Erythroblast (primary cell): ENCODE measurements around the gene PTPRN2.

Experiments used
- GATA1 ChIP-seq: IDR thresholded peaks from 2 replicates; pipeline ENCODE4 v1.6.1; 2011; ENCODE audit warnings: low read depth, mild to moderate bottlenecking, control low read depth, low read length, moderate library complexity
- POLR2A ChIP-seq: IDR thresholded peaks from 2 replicates; pipeline ENCODE4 v1.6.1; 2011; ENCODE audit warnings: mild to moderate bottlenecking, low read length

- TF ChIP-seq POLR2A (no peak), GATA1 (no peak)
Observed at GRCh38 chr7:158324397-158325360, 262.9 kb downstream of the PTPRN2 start.
